ENCODE results near the gene EHD2.

Gene EHD2

GRCh38 chr19:47680858-47681332 is 32.3 kb upstream of the EHD2 start:
- Histone ChIP-seq H3F3A (ENCODE audit: insufficient read depth) (0 out of 2 replicates have a peak, but pooled peaks cover 5% of the 10 kb centered on the region), H3K27ac (ENCODE audit: low read depth, low read length) (no peak overlapping the region), H3K4me2 (ENCODE audit: low read depth, low read length, poor library complexity, severe bottlenecking) (no peak overlapping the region), H4K20me1 (ENCODE audit: low read depth, low read length) (no peaks in the 10 kb centered on the region), H3K27me3 (ENCODE audit: low read length) (no peaks in the 10 kb centered on the region), H3K4me3 (ENCODE audit: insufficient read depth, low read length, poor library complexity, severe bottlenecking) (no peak overlapping the region), H2AFZ (ENCODE audit: low read depth, low read length, severe bottlenecking) (no peak overlapping the region), H3K9me3 (ENCODE audit: insufficient read depth, low read length) (no peaks in the 10 kb centered on the region), H3K79me2 (ENCODE audit: insufficient read depth, low read length) (no peaks in the 10 kb centered on the region), H3K36me3 (ENCODE audit: low read length) (no peaks in the 10 kb centered on the region), H3K9ac (ENCODE audit: low read length) (no peak overlapping the region), H3K9me2 (replicated peaks; ENCODE audit: insufficient read depth, low read length) (no peaks in the 10 kb centered on the region)
- TF ChIP-seq CTCF (IDR thresholded peaks at IDR 0.05; ENCODE audit: insufficient read depth, low read length, poor library complexity, severe bottlenecking): no peak

GRCh38 chr19:47681388-47681787 is 31.8 kb upstream of the EHD2 start:
- Histone ChIP-seq H3K27ac (ENCODE audit: low read depth, low read length) (no peak overlapping the region), H3K27me3 (ENCODE audit: low read length) (no peaks in the 10 kb centered on the region), H3K9me2 (replicated peaks; ENCODE audit: insufficient read depth, low read length) (no peaks in the 10 kb centered on the region), H3F3A (ENCODE audit: insufficient read depth) (0 out of 2 replicates have a peak, but pooled peaks cover 5% of the 10 kb centered on the region), H2AFZ (ENCODE audit: low read depth, low read length, severe bottlenecking) (no peak overlapping the region), H3K36me3 (ENCODE audit: low read length) (no peaks in the 10 kb centered on the region), H3K79me2 (ENCODE audit: insufficient read depth, low read length) (no peaks in the 10 kb centered on the region), H3K9me3 (ENCODE audit: insufficient read depth, low read length) (no peaks in the 10 kb centered on the region), H3K4me2 (ENCODE audit: low read depth, low read length, poor library complexity, severe bottlenecking) (no peak overlapping the region), H3K4me3 (ENCODE audit: insufficient read depth, low read length, poor library complexity, severe bottlenecking) (no peak overlapping the region), H4K20me1 (ENCODE audit: low read depth, low read length) (no peaks in the 10 kb centered on the region), H3K9ac (ENCODE audit: low read length) (no peak overlapping the region)
- no peak for TF ChIP-seq CTCF (IDR thresholded peaks at IDR 0.05; ENCODE audit: insufficient read depth, low read length, poor library complexity, severe bottlenecking)

GRCh38 chr19:47681936-47682335 is 31.3 kb upstream of the EHD2 start:
- Histone ChIP-seq H3K9me3 (ENCODE audit: insufficient read depth, low read length) (no peaks in the 10 kb centered on the region), H3K9me2 (replicated peaks; ENCODE audit: insufficient read depth, low read length) (no peaks in the 10 kb centered on the region), H3K79me2 (ENCODE audit: insufficient read depth, low read length) (no peaks in the 10 kb centered on the region), H2AFZ (ENCODE audit: low read depth, low read length, severe bottlenecking) (no peak overlapping the region), H3K27ac (ENCODE audit: low read depth, low read length) (no peak overlapping the region), H4K20me1 (ENCODE audit: low read depth, low read length) (no peaks in the 10 kb centered on the region), H3K9ac (ENCODE audit: low read length) (no peak overlapping the region), H3K36me3 (ENCODE audit: low read length) (no peaks in the 10 kb centered on the region), H3K27me3 (ENCODE audit: low read length) (no peaks in the 10 kb centered on the region), H3K4me3 (ENCODE audit: insufficient read depth, low read length, poor library complexity, severe bottlenecking) (no peak overlapping the region), H3K4me2 (ENCODE audit: low read depth, low read length, poor library complexity, severe bottlenecking) (no peak overlapping the region), H3F3A (ENCODE audit: insufficient read depth) (0 out of 2 replicates have a peak, but pooled peaks cover 5% of the 10 kb centered on the region)
- TF ChIP-seq CTCF (IDR thresholded peaks at IDR 0.05; ENCODE audit: insufficient read depth, low read length, poor library complexity, severe bottlenecking): no peak
- no peak for TF ChIP-seq EZH2phosphoT487 (conservative IDR thresholded peaks at IDR 0.05; ENCODE audit: low read length)

All from SU-DHL-6 (cell line).